ENCODE data around the gene PLVAP.

PLVAP gene

GRCh38 chr19:17319473-17320238 is 57.5 kb downstream of the PLVAP start:
- no peak for DNase-seq

- DNase-seq = no peak
Measured at GRCh38 chr19:17318966-17319365, 58.2 kb downstream of the PLVAP start.

- no peak for DNase-seq
Measured at GRCh38 chr19:17314007-17314593, 63.0 kb downstream of the PLVAP start.

- no peak for DNase-seq
Measured at GRCh38 chr19:17312189-17313113, 64.7 kb downstream of the PLVAP start.

GRCh38 chr19:17311455-17312188 is 65.5 kb downstream of the PLVAP start:
- DNase-seq = no peak

- DNase-seq = no peak
Measured at GRCh38 chr19:17309965-17310461, 67.1 kb downstream of the PLVAP start.

GRCh38 chr19:17309198-17309964 is 67.8 kb downstream of the PLVAP start, which contains the start of gene DDA1:
Gene DDA1 (plus strand): TSS chr19:17309563. CDS start chr19:17309655, 92 bp downstream.
- peak; percentile 98 for DNase-seq

- DNase-seq = no peak
Measured at GRCh38 chr19:17307876-17308377, 69.2 kb downstream of the PLVAP start.

- DNase-seq = no peak
Measured at GRCh38 chr19:17306285-17306714, 70.8 kb downstream of the PLVAP start.

- peak; percentile 91 for DNase-seq
Measured at GRCh38 chr19:17305517-17306284, 71.4 kb downstream of the PLVAP start, which contains the start of gene MRPL34. Gene MRPL34 (plus strand): TSS chr19:17305872. CDS start chr19:17305893, 21 bp downstream.

- DNase-seq = no peak
Measured at GRCh38 chr19:17305216-17305516, 72.0 kb downstream of the PLVAP start.

- DNase-seq = no peak
Measured at GRCh38 chr19:17304386-17305215, 72.5 kb downstream of the PLVAP start.

GRCh38 chr19:17303940-17304267 is 73.2 kb downstream of the PLVAP start:
- DNase-seq = no peak

- peak; percentile 93 for DNase-seq
Measured at GRCh38 chr19:17303167-17303939, 73.8 kb downstream of the PLVAP start, which contains the start of gene ABHD8. Gene ABHD8 (minus strand): TSS chr19:17303425. CDS start chr19:17301616, 1,809 bp downstream.

- DNase-seq = no peak
Measured at GRCh38 chr19:17302391-17303166, 74.6 kb downstream of the PLVAP start.

Data from activated CD4-positive, alpha-beta T cell treated with anti-CD3 and anti-CD28 coated beads, Interleukin-2, amount 50 U/mL, for 1 hour (primary cell).